Esophagus (tissue), 2 donors: ENCODE measurements around the gene PRMT2. TPM values are rescaled to one million over a fixed set of nuclear protein-coding genes. Genes with fewer than 3 reads are reported as not detected.

Source experiments
- H3K27ac ChIP-seq, 2 donors: one replicate each; pipeline ENCODE4 v1.5.1; 2013; ENCODE audit warnings: low read depth in 2 of 2, mild to moderate bottlenecking in 2 of 2, inconsistent platforms in 1 of 2, low read length in 1 of 2, moderate library complexity in 1 of 2
- H3K27me3 ChIP-seq, 2 donors: one replicate each; pipeline ENCODE4 v1.6.1; 2013; ENCODE audit warnings: low read length in 2 of 2, control low read depth in 1 of 2, mild to moderate bottlenecking in 1 of 2; ENCODE audit not compliant: insufficient read depth in 2 of 2, control insufficient read depth in 1 of 2
- H3K36me3 ChIP-seq, 2 donors: one replicate each; pipeline ENCODE4 v1.6.1; 2013; ENCODE audit warnings: low read length in 1 of 2; ENCODE audit not compliant: control insufficient read depth in 2 of 2, insufficient read depth in 2 of 2
- H3K4me1 ChIP-seq, 2 donors: one replicate each; pipeline ENCODE4 v1.6.1; 2013; ENCODE audit warnings: low read length in 1 of 2; ENCODE audit not compliant: control insufficient read depth in 2 of 2, insufficient read depth in 2 of 2
- H3K4me3 ChIP-seq, 2 donors: one replicate each; pipeline ENCODE4 v1.5.1; 2013; ENCODE audit warnings: low read length in 2 of 2, mild to moderate bottlenecking in 2 of 2, low read depth in 1 of 2, moderate library complexity in 1 of 2
- H3K9me3 ChIP-seq, 2 donors: one replicate each; pipeline ENCODE4 v1.6.1; 2013; ENCODE audit warnings: mild to moderate bottlenecking in 2 of 2, low read depth in 1 of 2, low read length in 1 of 2, moderate library complexity in 1 of 2; ENCODE audit not compliant: control insufficient read depth in 2 of 2, insufficient read depth in 1 of 2
- WGBS, 2 donors: extraction: QIAGEN DNeasy Blood & Tissue Kit; methylation state at CpG; one replicate each; pipeline ENCODE4 v1.1.7; 2013; 5-methylcytosine and 5-hydroxymethylcytosine counted together
- polyA plus RNA-seq, 2 donors: library from polyadenylated mRNA; stranded (reverse); fragments of 200-250 nt; gene quantifications; one replicate each; pipeline ENCODE4 v1.2.3, GENCODE V29; 2013
- donor health status: healthy with polysubstance abuse.
- donor health status: Bipolar disorder and iron deficiency.

PRMT2 gene
- polyA plus RNA-seq, 2 donors: 54.7 to 91.4 TPM

DNA sequence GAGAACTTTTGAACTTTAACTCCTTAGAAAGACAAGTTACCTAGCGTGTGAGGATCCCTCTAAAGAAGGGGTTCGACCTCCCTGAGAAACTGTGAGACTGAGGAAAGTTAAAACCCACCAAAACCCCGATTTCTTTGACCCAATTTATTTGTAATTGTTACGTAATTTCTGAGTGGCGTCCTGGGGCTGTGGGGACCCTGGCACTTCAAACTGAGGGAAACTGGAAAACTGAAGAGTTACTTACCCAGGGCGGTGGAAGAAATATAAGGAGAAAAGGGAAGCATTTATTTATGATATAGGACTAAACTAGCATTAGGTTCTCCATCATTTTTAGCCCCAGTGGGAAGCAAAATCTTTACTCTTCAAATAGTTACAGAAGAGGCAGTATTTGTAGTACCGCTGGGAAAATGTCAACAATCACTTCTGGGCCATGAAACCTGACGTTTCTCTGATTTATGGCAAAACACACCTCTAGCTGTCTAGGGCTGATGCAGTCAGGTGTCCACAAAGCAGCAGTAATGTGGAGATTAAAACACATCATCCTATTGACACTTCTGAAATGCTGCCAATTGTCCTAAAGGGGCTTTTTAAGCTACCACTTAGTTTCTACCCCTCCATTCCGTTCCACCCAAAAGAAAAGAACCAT, 31.0 kb upstream of the PRMT2 start:
- Histone ChIP-seq H3K9me3 (no peaks in the 10 kb centered on the region), H3K27me3 (no peaks in the 10 kb centered on the region), H3K4me1 (peaks cover 0 to 2% of the 10 kb centered on the region in 2 donors), H3K27ac (no peak overlapping the region), H3K4me3 (no peak overlapping the region), H3K36me3 (no peaks in the 10 kb centered on the region)
- WGBS, 2 donors: 77 to 79% methylated on average over 9 of the region's 9 CpGs

DNA sequence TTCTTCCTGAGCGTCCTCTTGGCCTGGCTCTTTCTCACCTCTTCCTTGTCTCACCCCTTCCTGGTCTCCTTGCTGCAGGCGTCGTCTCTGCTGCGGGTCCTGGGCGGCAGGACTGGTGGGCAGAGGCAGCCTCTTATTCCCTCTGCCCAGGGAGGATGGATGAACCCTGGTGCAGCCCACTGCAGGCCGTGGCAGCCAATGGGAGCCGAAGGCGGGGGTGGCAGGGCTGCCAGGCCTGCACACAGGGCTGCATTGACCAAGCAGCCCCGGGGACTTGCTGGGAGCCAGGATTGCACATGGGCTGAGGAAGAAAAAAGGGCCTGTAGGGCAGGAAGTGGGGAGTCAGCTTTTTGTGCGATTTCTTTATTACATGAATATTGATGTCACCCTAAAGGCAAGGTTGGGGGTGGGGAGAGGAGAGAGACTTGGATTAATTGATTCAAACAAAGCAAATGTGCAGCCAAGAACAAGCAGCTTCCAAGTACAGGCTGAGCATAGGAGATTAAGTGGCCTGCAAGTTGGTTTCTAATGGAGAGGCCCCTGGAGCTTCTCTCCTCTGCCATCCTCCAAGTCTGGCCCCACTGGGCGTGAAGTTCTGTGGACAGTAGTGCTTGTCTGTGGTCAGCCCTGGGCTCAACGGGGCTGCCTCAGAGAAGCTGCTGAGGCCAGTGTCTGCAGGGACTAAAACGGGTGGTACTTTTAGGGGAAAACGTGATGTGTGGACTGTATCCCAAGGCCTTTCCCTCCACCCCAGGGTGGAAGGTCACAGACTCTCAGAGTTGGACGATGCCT, 30.3 kb upstream of the PRMT2 start, which contains the start of gene S100B:
Gene S100B, minus strand, starts transcription at position 108 of the 792 bp plus-strand sequence. CDS start 2,667 bp downstream, outside the sequence.
- Histone ChIP-seq H3K4me3 (no peak within 1 kb of the TSS), H3K4me1 (peaks cover 0 to 2% of the 10 kb centered on the region in 2 donors), H3K9me3 (no peaks in the 10 kb centered on the region), H3K27ac (peak within 1 kb of the TSS in 1 of 2 donors; percentile 21), H3K36me3 (no peaks in the 10 kb centered on the region), H3K27me3 (no peaks in the 10 kb centered on the region)
- WGBS, 2 donors: 64 to 67% methylated on average over 15 of the region's 15 CpGs

DNA sequence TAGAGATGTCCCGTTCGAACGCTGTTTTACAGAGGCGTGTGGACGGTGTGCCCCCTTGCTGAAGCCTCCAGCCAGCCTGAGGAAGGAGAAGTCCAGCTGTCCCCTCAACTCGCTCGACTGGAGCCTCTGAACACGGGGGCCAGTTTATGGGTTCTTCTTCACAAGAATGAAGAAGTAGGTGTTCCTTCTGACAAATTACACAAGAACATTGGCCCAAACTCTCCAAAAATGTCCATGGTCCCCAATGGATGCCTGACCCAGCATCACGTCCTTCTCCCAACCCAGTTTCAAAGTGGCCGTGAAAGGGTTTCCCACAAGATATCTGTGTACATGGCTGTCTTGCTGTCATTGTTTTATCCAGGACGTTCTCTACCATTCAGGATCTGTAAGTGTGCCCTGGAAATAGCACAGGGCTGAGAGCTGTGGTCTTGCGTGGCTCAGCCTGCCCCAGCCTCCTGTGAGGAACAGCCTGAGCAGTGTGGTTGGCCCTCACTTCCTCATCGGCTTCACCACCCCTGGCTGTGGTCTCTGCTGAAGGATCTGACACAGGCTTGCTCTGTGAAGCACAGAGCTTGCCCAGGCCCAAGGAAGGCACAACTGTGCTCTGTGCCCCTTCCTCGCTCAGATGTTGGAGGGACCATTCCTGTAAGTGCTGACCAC, 29.6 kb upstream of the PRMT2 start:
- H3K27ac ChIP-seq: peak overlapping the region in 1 of 2 donors; percentile 29
- H3K4me3 ChIP-seq: no peak overlapping the region
- H3K4me1 ChIP-seq: peaks cover 0 to 2% of the 10 kb centered on the region in 2 donors
- no peaks in the 10 kb centered on the region for H3K36me3 ChIP-seq
- H3K27me3 ChIP-seq: no peaks in the 10 kb centered on the region
- 73 to 75% methylated on average over 14 of the region's 14 CpGs for WGBS, 2 donors
- H3K9me3 ChIP-seq: peaks cover 0 to 5% of the 10 kb centered on the region in 2 donors

DNA sequence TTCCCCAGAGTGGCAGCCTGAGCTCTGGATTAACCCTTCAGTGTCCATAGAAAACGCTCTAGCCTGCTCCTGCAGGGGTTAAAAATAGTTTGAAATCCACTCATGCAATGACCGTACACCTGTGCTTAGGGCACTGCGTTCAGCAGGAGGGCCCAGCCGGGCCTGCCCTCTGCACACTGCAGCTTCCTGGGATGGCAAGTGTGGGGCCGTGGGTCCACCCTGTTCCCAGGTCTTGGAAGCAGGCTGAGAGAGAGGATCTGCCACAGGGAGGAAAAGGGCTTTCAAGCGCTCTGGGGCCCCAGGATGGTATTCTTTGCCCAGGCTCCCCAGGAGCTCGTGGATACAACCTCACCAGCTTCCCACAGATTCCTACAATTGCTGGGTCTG, 29.1 kb upstream of the PRMT2 start:
- no peaks in the 10 kb centered on the region for H3K27me3 ChIP-seq
- peak overlapping the region in 1 of 2 donors; percentile 29 for H3K27ac ChIP-seq
- H3K36me3 ChIP-seq: no peaks in the 10 kb centered on the region
- no peak overlapping the region for H3K4me3 ChIP-seq
- H3K4me1 ChIP-seq: peaks cover 0 to 2% of the 10 kb centered on the region in 2 donors
- peaks cover 0 to 5% of the 10 kb centered on the region in 2 donors for H3K9me3 ChIP-seq
- 74 to 80% methylated on average over 7 of the region's 7 CpGs for WGBS, 2 donors

DNA sequence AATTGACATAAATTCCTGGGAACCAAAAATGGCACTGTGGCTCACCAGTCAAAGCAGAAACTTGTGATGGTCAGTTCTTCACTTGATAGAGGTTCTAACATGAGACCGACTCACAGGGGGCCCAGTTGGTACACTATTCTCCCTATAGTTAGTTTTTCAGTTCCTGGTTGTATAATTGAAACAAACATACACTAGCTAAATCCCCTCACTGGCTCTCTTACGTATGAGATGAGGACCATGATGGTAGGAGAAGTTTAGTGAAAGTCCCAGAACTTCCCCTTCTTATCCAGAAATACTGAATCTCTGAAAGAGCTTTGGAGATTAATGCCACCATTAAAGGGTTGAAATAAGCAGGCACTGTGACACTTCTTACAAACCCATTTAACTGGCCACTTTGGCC, 27.8 kb upstream of the PRMT2 start:
- Histone ChIP-seq H3K27ac (no peak overlapping the region), H3K27me3 (no peaks in the 10 kb centered on the region), H3K36me3 (no peaks in the 10 kb centered on the region), H3K4me1 (peaks cover 0 to 2% of the 10 kb centered on the region in 2 donors), H3K9me3 (peaks cover 0 to 5% of the 10 kb centered on the region in 2 donors), H3K4me3 (no peak overlapping the region)
- 88% methylated on average over 2 of the region's 2 CpGs for WGBS, 2 donors

DNA sequence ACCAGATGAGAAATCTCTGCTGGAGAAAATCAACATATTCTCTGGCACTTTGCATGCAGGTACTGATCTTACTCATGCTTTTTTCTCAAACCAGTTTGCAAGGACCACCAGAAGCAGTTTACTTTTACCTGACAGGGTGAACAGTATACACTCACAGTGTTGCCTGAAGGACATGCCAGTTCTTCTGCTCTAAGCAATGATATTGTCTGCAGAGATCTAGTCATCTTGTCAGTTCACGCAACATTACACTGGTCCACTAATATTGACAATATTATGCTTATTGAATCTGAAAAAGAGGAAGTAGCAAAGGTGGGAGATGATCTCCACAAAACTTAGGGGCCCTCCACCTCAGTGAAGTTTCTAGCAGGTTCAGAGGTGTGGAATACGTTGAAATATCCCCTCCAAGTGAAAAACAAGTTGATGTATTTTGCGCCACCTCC, 26.8 kb upstream of the PRMT2 start:
- Histone ChIP-seq H3K4me3 (no peak overlapping the region), H3K27ac (no peak overlapping the region), H3K36me3 (no peaks in the 10 kb centered on the region), H3K9me3 (peaks cover 0 to 5% of the 10 kb centered on the region in 2 donors), H3K4me1 (peaks cover 0 to 2% of the 10 kb centered on the region in 2 donors), H3K27me3 (no peaks in the 10 kb centered on the region)
- WGBS, 2 donors: 72 to 76% methylated on average over 3 of the region's 3 CpGs

DNA sequence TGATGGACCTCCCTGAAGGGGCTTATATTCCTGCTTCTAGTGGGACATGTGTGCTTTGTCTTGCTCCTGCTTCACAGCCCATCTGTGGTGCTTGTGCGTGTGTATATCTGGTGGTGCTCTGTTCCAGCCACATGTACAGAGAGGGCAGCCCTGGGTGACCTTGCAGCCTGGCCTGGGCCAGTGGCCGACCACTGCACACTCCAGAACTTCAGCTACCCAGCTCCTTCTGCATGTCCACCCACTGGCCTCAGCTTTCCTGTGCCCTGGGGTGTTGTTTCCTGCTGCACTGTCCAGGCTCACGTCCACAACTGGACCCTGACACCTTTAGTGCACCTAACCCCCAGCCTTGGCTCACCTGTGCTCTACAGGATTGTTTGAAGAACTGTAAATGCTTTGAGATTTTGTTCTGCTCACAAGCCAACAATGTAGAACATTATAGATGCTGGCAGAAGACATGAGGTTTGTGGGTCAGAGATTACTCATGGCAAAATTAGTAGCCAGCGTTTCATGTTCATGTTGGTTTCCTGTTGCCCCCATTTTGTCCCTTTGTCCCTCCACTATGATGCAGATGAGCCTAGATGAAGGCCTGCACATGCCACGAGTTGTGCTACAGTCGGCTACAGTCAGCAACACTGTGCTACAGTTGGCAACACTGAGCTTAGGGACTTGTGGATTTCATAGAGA, 25.3 kb upstream of the PRMT2 start:
- H3K4me3 ChIP-seq: no peak overlapping the region
- WGBS, 2 donors: 78 to 83% methylated on average over 6 of the region's 6 CpGs
- peaks cover 0 to 5% of the 10 kb centered on the region in 2 donors for H3K9me3 ChIP-seq
- no peak overlapping the region for H3K27ac ChIP-seq
- no peaks in the 10 kb centered on the region for H3K27me3 ChIP-seq
- H3K36me3 ChIP-seq: no peaks in the 10 kb centered on the region
- no peaks in the 10 kb centered on the region for H3K4me1 ChIP-seq

DNA sequence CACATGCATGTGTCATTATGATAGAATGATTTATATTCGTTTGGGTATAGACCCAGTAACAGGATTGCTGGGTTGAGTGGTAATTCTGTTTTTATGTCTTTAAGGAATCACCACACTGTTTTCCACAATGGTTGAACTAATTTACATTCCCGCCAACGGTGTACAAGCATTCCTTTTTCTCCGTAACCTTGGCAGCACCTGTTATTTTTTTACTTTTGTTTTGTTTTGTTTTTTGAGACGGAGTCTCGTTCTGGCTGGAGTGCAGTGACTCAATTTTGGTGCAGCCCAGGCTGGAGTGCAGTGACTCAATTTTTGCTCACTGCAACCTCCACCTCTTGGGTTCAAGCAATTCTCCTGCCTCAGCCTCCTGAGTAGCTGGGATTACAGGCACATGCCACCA, 22.1 kb upstream of the PRMT2 start:
- H3K36me3 ChIP-seq: no peaks in the 10 kb centered on the region
- peaks cover 0 to 5% of the 10 kb centered on the region in 2 donors for H3K9me3 ChIP-seq
- H3K27me3 ChIP-seq: no peaks in the 10 kb centered on the region
- no peaks in the 10 kb centered on the region for H3K4me1 ChIP-seq
- no peak overlapping the region for H3K27ac ChIP-seq
- no peak overlapping the region for H3K4me3 ChIP-seq
- WGBS, 2 donors: 43 to 67% methylated on average over 6 of the region's 6 CpGs

DNA sequence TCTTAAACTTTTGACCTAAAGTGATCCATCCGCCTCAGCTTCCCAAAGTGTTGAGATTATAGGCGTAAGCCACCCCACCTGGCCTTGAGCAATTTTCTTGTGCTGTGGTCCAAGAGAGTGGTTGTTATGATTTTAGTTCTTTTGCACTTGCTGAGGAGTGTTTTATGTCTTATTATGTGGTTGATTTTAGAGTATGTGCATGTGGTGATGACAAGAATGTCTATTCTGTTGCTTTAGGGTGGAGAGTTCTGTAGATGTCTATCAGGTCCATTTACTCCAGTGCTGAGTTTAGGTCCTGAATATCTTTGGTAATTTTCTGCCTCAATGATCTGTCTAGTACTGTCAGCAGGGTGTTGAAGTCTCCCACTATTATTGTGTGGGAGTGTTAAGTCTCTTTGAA, 19.4 kb upstream of the PRMT2 start:
- Histone ChIP-seq H3K27ac (no peak overlapping the region), H3K4me3 (no peak overlapping the region), H3K9me3 (no peaks in the 10 kb centered on the region), H3K36me3 (no peaks in the 10 kb centered on the region), H3K4me1 (no peaks in the 10 kb centered on the region), H3K27me3 (no peaks in the 10 kb centered on the region)
- 86 to 94% methylated on average over 2 of the region's 2 CpGs for WGBS, 2 donors
